Measurements from ENCODE around the gene EEA1.

DNA sequence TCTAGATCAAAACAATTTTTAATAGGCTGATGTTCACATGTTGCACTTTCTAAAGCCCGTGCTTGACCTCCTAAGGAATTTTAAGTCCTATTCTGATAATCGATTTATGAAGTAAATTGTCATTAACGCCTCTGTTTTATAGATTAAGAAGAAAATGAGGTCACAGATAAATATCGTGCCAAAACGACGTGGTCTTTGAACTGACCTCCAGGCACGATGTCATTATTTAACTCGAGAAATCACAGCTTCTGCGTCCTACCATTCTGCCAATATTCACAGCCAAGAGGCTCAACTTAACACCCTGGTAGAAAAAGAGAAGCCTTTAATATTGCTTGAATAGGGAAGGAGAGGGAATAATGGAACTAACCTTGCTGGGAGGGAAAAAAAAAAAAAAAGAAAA, 888 bp upstream of the EEA1 start:
- TF ChIP-seq, protein P1, sequence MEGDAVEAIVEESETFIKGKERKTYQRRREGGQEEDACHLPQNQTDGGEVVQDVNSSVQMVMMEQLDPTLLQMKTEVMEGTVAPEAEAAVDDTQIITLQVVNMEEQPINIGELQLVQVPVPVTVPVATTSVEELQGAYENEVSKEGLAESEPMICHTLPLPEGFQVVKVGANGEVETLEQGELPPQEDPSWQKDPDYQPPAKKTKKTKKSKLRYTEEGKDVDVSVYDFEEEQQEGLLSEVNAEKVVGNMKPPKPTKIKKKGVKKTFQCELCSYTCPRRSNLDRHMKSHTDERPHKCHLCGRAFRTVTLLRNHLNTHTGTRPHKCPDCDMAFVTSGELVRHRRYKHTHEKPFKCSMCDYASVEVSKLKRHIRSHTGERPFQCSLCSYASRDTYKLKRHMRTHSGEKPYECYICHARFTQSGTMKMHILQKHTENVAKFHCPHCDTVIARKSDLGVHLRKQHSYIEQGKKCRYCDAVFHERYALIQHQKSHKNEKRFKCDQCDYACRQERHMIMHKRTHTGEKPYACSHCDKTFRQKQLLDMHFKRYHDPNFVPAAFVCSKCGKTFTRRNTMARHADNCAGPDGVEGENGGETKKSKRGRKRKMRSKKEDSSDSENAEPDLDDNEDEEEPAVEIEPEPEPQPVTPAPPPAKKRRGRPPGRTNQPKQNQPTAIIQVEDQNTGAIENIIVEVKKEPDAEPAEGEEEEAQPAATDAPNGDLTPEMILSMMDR (IDR thresholded peaks at IDR 0.05): no peak
- TF ChIP-seq POLR2A (IDR thresholded peaks at IDR 0.05): no peak
